Measurements from ENCODE around the gene KIAA1549.

KIAA1549 gene

GRCh38 chr7:138785587-138786437 is 195.4 kb downstream of the KIAA1549 start:
- Histone ChIP-seq H3K79me2 (ENCODE audit: insufficient read depth, low read length) (no peaks in the 10 kb centered on the region), H3K9me2 (replicated peaks; ENCODE audit: insufficient read depth, low read length) (no peaks in the 10 kb centered on the region), H3K9me3 (ENCODE audit: insufficient read depth, low read length) (0 out of 2 replicates have a peak, but pooled peaks cover 4% of the 10 kb centered on the region), H3F3A (ENCODE audit: insufficient read depth) (no peaks in the 10 kb centered on the region), H2AFZ (ENCODE audit: low read depth, low read length, severe bottlenecking) (no peak overlapping the region), H3K9ac (ENCODE audit: low read length) (no peak overlapping the region), H3K27me3 (ENCODE audit: low read length) (no peaks in the 10 kb centered on the region), H4K20me1 (ENCODE audit: low read depth, low read length) (no peaks in the 10 kb centered on the region), H3K36me3 (ENCODE audit: low read length) (no peaks in the 10 kb centered on the region), H3K27ac (ENCODE audit: low read depth, low read length) (no peak overlapping the region), H3K4me2 (ENCODE audit: low read depth, low read length, poor library complexity, severe bottlenecking) (no peak overlapping the region), H3K4me3 (ENCODE audit: insufficient read depth, low read length, poor library complexity, severe bottlenecking) (no peak overlapping the region)
- no peak for TF ChIP-seq EZH2phosphoT487 (conservative IDR thresholded peaks at IDR 0.05; ENCODE audit: low read length)
- TF ChIP-seq CTCF (IDR thresholded peaks at IDR 0.05; ENCODE audit: insufficient read depth, low read length, poor library complexity, severe bottlenecking) = no peak

- H3K4me2 ChIP-seq (ENCODE audit: low read depth, low read length, poor library complexity, severe bottlenecking) = no peak overlapping the region
- H2AFZ ChIP-seq (ENCODE audit: low read depth, low read length, severe bottlenecking) = no peak overlapping the region
- H3K27me3 ChIP-seq (ENCODE audit: low read length) = no peaks in the 10 kb centered on the region
- H4K20me1 ChIP-seq (ENCODE audit: low read depth, low read length) = no peaks in the 10 kb centered on the region
- no peak overlapping the region for H3K9ac ChIP-seq (ENCODE audit: low read length)
- no peak for TF ChIP-seq EZH2phosphoT487 (conservative IDR thresholded peaks at IDR 0.05; ENCODE audit: low read length)
- no peak for TF ChIP-seq CTCF (IDR thresholded peaks at IDR 0.05; ENCODE audit: insufficient read depth, low read length, poor library complexity, severe bottlenecking)
- H3F3A ChIP-seq (ENCODE audit: insufficient read depth) = no peaks in the 10 kb centered on the region
- H3K27ac ChIP-seq (ENCODE audit: low read depth, low read length) = no peak overlapping the region
- H3K4me3 ChIP-seq (ENCODE audit: insufficient read depth, low read length, poor library complexity, severe bottlenecking) = no peak overlapping the region
- 0 out of 2 replicates have a peak, but pooled peaks cover 4% of the 10 kb centered on the region for H3K9me3 ChIP-seq (ENCODE audit: insufficient read depth, low read length)
- no peaks in the 10 kb centered on the region for H3K79me2 ChIP-seq (ENCODE audit: insufficient read depth, low read length)
- no peaks in the 10 kb centered on the region for H3K9me2 ChIP-seq (replicated peaks; ENCODE audit: insufficient read depth, low read length)
- H3K36me3 ChIP-seq (ENCODE audit: low read length) = no peaks in the 10 kb centered on the region
These were observed 196.5 kb downstream of the KIAA1549 start for GRCh38 chr7:138784692-138785091.
